SIG-M5 (cell line): ENCODE data around the gene QSOX2.
"Not testable (repeated sequence)": the region's sequence is repeated elsewhere in the genome, so short reads cannot be mapped to it uniquely, and the experiment has no call there.

ENCODE experiments used
- DNase-seq: peaks from one replicate; lab custom pipeline; 2025; lab: John Stamatoyannopoulos, UW

Gene QSOX2

GRCh38 chr9:136282272-136282861, 36.8 kb upstream of the QSOX2 start:
- no peak for DNase-seq

GRCh38 chr9:136281421-136282271, 36.0 kb upstream of the QSOX2 start:
- DNase-seq = no peak

GRCh38 chr9:136280535-136281315, 35.1 kb upstream of the QSOX2 start:
- DNase-seq = no peak

- DNase-seq = no peak
These were observed 33.9 kb upstream of the QSOX2 start for GRCh38 chr9:136279471-136279870.

- DNase-seq = no peak
These were observed 33.3 kb upstream of the QSOX2 start for GRCh38 chr9:136278894-136279293.

GRCh38 chr9:136278221-136278620, 32.6 kb upstream of the QSOX2 start:
- no peak for DNase-seq

GRCh38 chr9:136277746-136278145, 32.1 kb upstream of the QSOX2 start:
- DNase-seq = no peak

GRCh38 chr9:136276716-136277115, 31.1 kb upstream of the QSOX2 start:
- no peak for DNase-seq

GRCh38 chr9:136275655-136276429, 30.2 kb upstream of the QSOX2 start:
- no peak for DNase-seq

GRCh38 chr9:136274786-136275654, 29.4 kb upstream of the QSOX2 start:
- no peak for DNase-seq

GRCh38 chr9:136273921-136274785, 28.5 kb upstream of the QSOX2 start:
- no peak for DNase-seq

- no peak for DNase-seq
These were observed 27.7 kb upstream of the QSOX2 start for GRCh38 chr9:136273244-136273865.

GRCh38 chr9:136270173-136270705, 24.6 kb upstream of the QSOX2 start:
- no peak for DNase-seq

- DNase-seq = no peak
These were observed 23.1 kb upstream of the QSOX2 start for GRCh38 chr9:136268735-136269134.

- no peak for DNase-seq
These were observed 22.7 kb upstream of the QSOX2 start for GRCh38 chr9:136268318-136268717.

GRCh38 chr9:136267261-136268111, 21.9 kb upstream of the QSOX2 start:
- no peak for DNase-seq

- not testable (repeated sequence) for DNase-seq
These were observed 21.0 kb upstream of the QSOX2 start for GRCh38 chr9:136266641-136267040.
